NT2/D1 (cell line): ENCODE results near the gene METAP1D.

ENCODE experiments used
- DNase-seq: peaks from one replicate; pipeline ENCODE4 v3.0.0-alpha.2; 2011; ENCODE audit warnings: low read depth, low spot score
- H3K27me3 ChIP-seq: 2 replicates; pipeline ENCODE4 v1.6.0; 2011; ENCODE audit warnings: mild to moderate bottlenecking; ENCODE audit not compliant: insufficient read length, insufficient read depth
- H3K36me3 ChIP-seq: 2 replicates; pipeline ENCODE4 v1.6.1; 2011; ENCODE audit warnings: mild to moderate bottlenecking, low read length, mixed read lengths; ENCODE audit not compliant: insufficient read depth, insufficient read length
- H3K4me1 ChIP-seq: 2 replicates; pipeline ENCODE4 v1.5.1; 2011; ENCODE audit not compliant: insufficient read depth, insufficient read length
- H3K4me3 ChIP-seq: 2 replicates; pipeline ENCODE4 v1.5.1; 2011; ENCODE audit warnings: low read depth; ENCODE audit not compliant: insufficient read length
- H3K9ac ChIP-seq: 2 replicates; pipeline ENCODE4 v1.6.0; 2011; ENCODE audit warnings: low read depth; ENCODE audit not compliant: insufficient read length
- H3K9me3 ChIP-seq: 2 replicates; pipeline ENCODE4 v1.5.1; 2011; ENCODE audit warnings: mild to moderate bottlenecking, low read length; ENCODE audit not compliant: insufficient read depth
- SUZ12 ChIP-seq: IDR thresholded peaks from 2 replicates; pipeline ENCODE4 v1.6.1; 2011; ENCODE audit not compliant: insufficient read length, insufficient read depth; ENCODE audit errors: extremely low read depth
- YY1 ChIP-seq: IDR thresholded peaks from 2 replicates; pipeline ENCODE4 v1.6.1; 2011; ENCODE audit not compliant: insufficient read length, insufficient read depth
- ZNF274 ChIP-seq: IDR thresholded peaks from 2 replicates; pipeline ENCODE4 v1.6.1; 2011; ENCODE audit warnings: mild to moderate bottlenecking, low read depth, low read length

METAP1D gene

GRCh38 chr2:172092716-172093415, 93.1 kb downstream of the METAP1D start:
- Histone ChIP-seq H3K9me3 (no peaks in the 10 kb centered on the region), H3K4me1 (peaks cover 23% of the 10 kb centered on the region), H3K36me3 (no peaks in the 10 kb centered on the region), H3K4me3 (no peak overlapping the region), H3K9ac (no peak overlapping the region), H3K27me3 (peaks cover 99% of the 10 kb centered on the region)
- TF ChIP-seq ZNF274 (no peak), YY1 (no peak), SUZ12 (no peak)
- no peak for DNase-seq

GRCh38 chr2:172093416-172094293, 93.9 kb downstream of the METAP1D start:
- H3K4me1 ChIP-seq = peaks cover 22% of the 10 kb centered on the region
- no peak overlapping the region for H3K4me3 ChIP-seq
- TF ChIP-seq YY1 (no peak), SUZ12 (peak; percentile 20)
- H3K9me3 ChIP-seq = no peaks in the 10 kb centered on the region
- no peaks in the 10 kb centered on the region for H3K36me3 ChIP-seq
- H3K27me3 ChIP-seq = peaks cover 99% of the 10 kb centered on the region
- no peak for DNase-seq
- H3K9ac ChIP-seq = no peak overlapping the region

GRCh38 chr2:172094294-172095145, 94.8 kb downstream of the METAP1D start:
- peak overlapping the region; percentile 62 for H3K9ac ChIP-seq
- peaks cover 99% of the 10 kb centered on the region for H3K27me3 ChIP-seq
- peak overlapping the region; percentile 59 for H3K4me3 ChIP-seq
- H3K9me3 ChIP-seq = no peaks in the 10 kb centered on the region
- TF ChIP-seq YY1 (no peak), SUZ12 (peak; percentile 86), ZNF274 (no peak)
- no peak for DNase-seq
- H3K4me1 ChIP-seq = peaks cover 24% of the 10 kb centered on the region
- H3K36me3 ChIP-seq = no peaks in the 10 kb centered on the region

- DNase-seq = no peak
- no peaks in the 10 kb centered on the region for H3K9me3 ChIP-seq
- peaks cover 99% of the 10 kb centered on the region for H3K27me3 ChIP-seq
- no peaks in the 10 kb centered on the region for H3K36me3 ChIP-seq
- TF ChIP-seq YY1 (no peak), SUZ12 (peak; percentile 41)
- peak overlapping the region; percentile 59 for H3K4me3 ChIP-seq
- H3K9ac ChIP-seq = peak overlapping the region; percentile 62
- peaks cover 16% of the 10 kb centered on the region for H3K4me1 ChIP-seq
Observed at GRCh38 chr2:172095146-172095904, 95.6 kb downstream of the METAP1D start.

- peak overlapping the region; percentile 71 for H3K9ac ChIP-seq
- peaks cover 99% of the 10 kb centered on the region for H3K27me3 ChIP-seq
- peaks cover 13% of the 10 kb centered on the region for H3K4me1 ChIP-seq
- H3K36me3 ChIP-seq = no peaks in the 10 kb centered on the region
- H3K9me3 ChIP-seq = no peaks in the 10 kb centered on the region
- TF ChIP-seq YY1 = no peak
- peak overlapping the region; percentile 59 for H3K4me3 ChIP-seq
- DNase-seq = no peak
Observed at GRCh38 chr2:172095905-172096625, 96.3 kb downstream of the METAP1D start.
